ENCODE results near the gene STT3B. TPM values are rescaled to one million over a fixed set of nuclear protein-coding genes. Genes with fewer than 3 reads are reported as not detected.
"Not testable (repeated sequence)": the region's sequence is repeated elsewhere in the genome, so short reads cannot be mapped to it uniquely, and the experiment has no call there.

The STT3B gene
- 225 TPM for polyA plus RNA-seq (ENCODE audit: insufficient read length)
- long read RNA-seq, donor 1, full-length matches to known transcripts: 26 of 45 reads
- long read RNA-seq, donor 1, partial matches to known transcripts: 19 of 45 reads
- long read RNA-seq, donor 1, other reads (novel, unspliced or antisense): 0 of 45 reads
- long read RNA-seq, donor 2, full-length matches to known transcripts: 26 of 31 reads
- long read RNA-seq, donor 2, partial matches to known transcripts: 5 of 31 reads
- long read RNA-seq, donor 2, other reads (novel, unspliced or antisense): 0 of 31 reads
- long read RNA-seq, donor 3, full-length matches to known transcripts: 22 of 27 reads
- long read RNA-seq, donor 3, partial matches to known transcripts: 5 of 27 reads
- long read RNA-seq, donor 3, other reads (novel, unspliced or antisense): 0 of 27 reads
- long read RNA-seq, donor 4: 0 reads
- long read RNA-seq, donor 5, full-length matches to known transcripts: 15 of 15 reads
- long read RNA-seq, donor 5, partial matches to known transcripts: 0 of 15 reads
- long read RNA-seq, donor 5, other reads (novel, unspliced or antisense): 0 of 15 reads
- long read RNA-seq, donor 6, full-length matches to known transcripts: 22 of 39 reads
- long read RNA-seq, donor 6, partial matches to known transcripts: 17 of 39 reads
- long read RNA-seq, donor 6, other reads (novel, unspliced or antisense): 0 of 39 reads
- long read RNA-seq, donor 7, full-length matches to known transcripts: 26 of 49 reads
- long read RNA-seq, donor 7, partial matches to known transcripts: 23 of 49 reads
- long read RNA-seq, donor 7, other reads (novel, unspliced or antisense): 0 of 49 reads
- long read RNA-seq, donor 8, full-length matches to known transcripts: 11 of 11 reads
- long read RNA-seq, donor 8, partial matches to known transcripts: 0 of 11 reads
- long read RNA-seq, donor 8, other reads (novel, unspliced or antisense): 0 of 11 reads

DNA sequence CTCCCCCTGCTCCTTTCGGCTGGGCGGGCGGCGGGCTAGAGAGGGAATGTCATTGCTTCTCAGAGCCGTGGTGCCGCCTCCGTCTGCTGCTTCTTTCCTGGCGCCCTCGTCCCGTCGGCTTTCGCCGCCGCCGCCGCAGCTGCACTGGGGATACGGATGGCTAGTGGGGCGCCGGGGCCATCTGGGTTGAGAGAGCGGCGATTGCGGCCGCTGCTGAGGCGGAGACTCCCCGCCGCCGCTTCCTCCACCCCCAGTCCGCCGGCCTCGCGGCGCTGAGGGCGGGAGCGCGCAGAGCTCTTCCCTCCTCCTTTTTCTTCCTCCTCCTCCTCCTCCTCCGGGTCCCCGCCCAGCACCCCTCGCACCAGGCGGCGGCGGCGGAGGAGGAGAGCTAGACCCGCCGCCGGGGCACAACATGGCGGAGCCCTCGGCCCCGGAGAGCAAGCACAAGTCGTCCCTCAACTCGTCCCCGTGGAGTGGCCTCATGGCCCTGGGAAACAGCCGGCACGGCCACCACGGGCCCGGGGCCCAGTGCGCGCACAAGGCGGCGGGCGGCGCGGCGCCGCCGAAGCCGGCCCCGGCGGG lies at the start of gene STT3B:
TSS of gene STT3B (plus strand) at position 339 of the 582 bp plus-strand sequence. CDS start at position 413, 74 bp downstream.
- DNase-seq: peak; percentile 81

DNA sequence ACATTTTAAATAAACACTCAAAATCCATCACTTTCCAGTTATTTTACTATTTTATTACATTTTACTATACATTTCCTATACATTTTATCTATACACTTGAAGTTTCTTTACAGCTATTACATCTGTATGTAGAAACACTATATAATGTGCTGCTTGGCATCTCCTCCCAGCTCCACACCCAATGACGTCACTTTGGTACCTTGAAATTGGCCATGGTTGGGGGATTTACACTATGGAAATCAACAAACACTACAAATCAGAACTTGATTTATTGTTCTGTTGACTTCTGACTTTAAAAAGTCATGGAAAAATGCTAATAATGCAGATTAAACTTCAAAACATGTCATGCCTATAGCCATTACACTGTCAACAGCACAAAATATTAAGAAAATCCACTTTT lies 48.9 kb upstream of the STT3B start:
- no peak for DNase-seq

DNA sequence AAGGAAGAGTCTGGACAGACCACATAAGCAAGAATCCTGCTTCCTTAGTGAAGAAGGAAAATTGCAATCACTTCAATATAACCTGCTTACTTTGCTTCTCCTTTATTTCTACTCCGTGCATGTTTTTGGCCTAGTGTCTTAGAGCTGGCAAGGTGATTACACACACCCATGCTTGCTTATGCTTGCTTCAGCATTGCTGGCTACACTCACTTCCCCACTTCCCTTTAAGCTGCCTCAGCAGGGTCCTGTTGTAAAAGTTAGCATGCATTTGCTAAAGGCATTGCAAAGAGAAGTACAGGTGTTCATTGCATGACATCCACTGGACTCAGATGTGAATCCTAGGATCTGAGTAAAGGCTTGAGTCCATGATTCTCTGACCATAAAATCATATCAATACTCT lies 47.5 kb upstream of the STT3B start:
- DNase-seq: no peak

DNA sequence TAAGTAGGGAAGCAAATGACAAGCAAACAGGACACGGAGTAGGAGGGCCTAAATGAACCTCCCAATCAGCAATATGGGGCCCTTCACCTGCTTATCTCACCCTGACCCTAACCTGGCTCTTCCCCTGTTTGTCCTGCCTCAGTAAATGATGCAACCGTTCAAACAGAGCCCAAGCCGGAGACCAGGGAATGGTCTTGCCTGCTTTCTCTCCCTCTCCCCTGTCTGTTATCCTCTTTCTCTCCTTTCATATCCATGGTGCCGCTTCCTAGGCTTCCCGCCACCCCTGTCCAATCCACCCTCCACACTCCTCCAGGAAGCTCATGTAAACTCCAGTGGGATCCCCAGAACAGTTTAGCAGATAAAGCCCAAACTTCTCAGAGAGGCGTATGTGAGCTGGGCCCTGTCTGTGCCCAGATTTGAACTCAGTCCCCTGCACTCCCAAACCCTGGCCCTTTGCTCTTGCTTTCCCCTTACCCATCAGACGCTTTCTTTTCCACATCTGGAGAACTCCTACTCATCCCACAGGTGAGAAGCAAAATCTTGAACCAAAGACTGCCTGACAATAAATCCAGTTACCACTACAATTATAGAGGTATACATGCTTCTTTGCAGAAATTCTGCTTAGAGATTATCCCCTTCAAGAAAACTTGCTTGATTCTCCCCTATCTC lies 45.7 kb upstream of the STT3B start:
- no peak for DNase-seq

DNA sequence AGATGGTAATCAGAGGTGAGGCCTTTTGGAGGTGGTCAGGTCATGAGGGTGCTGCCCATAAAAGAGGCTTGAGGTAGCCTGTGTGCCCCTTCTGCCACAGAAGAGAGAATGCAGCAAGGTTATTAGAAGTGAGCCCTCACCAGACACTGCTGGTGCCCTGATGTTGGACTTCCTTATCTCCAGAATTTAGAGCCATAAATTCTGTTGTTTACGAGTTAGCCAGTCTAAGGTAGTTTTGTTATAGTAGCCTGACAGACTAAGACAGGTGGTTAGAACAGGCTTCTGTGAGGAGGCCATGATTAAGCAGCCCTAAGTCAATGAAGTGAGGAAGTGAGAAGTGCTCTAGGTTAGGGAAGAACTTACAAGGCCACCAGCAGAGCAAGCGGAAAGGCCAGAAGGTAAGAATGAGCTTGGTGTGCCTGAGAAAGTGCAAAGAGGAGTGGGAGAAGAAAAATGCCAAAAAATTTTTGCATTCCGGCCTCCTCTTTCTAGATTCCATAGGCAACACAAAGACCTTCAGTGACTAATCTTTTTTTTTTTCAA lies 44.2 kb upstream of the STT3B start:
- no peak for DNase-seq

DNA sequence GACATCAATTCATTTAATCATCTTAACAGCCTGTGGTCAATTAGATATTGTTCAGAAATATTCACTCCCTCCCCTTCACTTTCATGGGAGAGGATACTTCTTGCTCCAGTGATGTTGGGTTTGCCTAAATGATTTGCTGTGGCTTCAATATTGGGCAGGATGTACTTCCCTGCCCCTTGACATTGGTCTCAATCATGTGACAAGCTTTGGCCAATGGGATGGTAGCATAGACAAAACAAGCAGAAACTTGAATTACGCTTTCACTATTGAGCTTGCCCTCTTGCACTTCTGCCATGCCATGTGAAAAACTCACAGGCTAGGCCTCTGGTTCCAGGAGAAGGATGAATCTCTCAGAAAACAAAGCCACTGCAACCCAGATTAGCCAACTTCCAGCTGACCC lies 42.2 kb upstream of the STT3B start:
- DNase-seq: no peak

DNA sequence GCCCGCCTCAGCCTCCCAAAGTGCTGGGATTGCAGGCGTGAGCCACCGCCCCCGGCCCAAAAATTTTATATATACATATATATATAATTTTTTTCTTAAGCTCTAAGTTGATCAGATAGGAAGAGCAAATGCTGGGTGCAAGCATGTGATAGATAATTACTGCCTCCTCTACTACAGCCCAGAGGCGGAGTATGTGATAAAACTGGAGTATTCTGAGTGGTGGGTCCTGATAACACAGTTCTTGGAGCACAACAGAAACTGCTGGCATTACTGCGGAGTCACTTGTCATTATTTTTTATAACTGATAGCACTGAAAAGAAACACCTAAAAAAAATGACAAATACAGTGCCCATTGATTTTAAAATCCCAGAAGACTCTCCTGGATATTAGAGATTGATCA lies 41.1 kb upstream of the STT3B start:
- no peak for DNase-seq

DNA sequence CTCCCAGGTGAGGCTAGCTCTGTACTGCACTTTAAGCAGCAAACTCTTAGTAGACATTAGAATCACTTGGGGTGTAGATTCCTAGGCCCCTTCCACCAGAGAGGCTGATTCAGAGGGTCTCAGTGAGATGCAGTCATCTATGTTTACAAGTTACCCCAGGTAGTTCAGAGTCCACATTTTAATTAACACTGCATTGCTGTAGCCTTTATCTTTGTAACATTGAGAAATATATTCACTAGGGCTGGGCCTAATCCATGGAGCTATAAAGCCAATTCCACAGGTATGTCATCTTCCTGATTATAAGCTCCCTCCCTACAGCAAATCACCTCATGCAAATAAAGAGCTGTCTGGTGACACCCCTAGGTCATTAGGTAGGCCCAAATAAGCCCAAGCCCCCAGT lies 39.6 kb upstream of the STT3B start:
- no peak for DNase-seq

DNA sequence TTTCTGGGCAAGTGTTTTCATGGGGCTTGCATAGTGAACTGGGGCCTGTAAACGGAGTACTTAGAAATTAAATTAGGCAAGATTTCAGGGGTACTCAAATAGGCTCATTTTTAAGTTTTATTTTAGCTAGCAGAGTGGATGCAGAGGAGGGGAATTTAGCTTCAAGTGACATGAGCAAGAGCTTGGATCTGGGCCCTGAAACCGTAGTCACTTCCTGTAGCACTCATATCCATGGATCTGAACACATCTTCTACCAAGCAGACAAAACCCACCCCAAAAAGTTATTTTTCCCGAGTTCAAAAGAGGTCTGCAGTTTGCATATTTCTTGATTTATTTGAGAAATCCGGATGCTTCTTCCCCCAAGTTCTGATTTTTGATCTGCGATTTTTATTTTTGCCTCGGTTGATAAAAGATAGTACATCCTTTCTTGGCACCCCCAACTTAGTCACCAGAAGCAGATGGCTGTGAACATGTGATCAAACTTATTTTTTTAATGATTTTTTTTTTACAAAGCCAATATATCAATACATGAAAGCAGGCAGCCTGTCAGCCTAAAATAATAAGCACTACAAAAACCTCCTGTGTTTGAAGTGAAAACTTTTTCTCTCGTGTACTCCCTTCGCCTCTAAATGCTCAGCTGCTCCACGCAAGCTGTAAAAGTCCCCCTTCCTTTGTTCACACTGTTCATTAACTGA lies 36.6 kb upstream of the STT3B start:
- DNase-seq: peak; percentile 7

DNA sequence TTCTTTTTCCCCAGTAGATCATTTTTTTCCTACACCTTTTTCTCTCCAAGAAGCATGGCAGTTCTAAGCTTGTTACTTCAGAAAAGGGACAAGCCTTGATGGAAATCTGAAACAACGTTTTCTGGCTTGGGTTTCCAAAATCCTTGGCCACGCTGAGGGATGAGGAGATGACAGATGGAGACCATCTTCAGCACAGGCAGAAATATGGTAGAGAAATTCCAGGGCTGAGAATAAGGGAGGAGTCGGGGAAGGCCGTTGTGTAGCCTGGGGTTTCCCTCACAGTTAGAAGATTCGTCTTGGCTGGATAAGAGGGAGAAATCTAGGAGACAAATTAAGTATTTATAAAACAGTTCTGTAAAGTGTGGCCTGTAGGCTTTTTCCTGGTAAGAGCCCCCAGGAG lies 33.9 kb upstream of the STT3B start:
- no peak for DNase-seq

DNA sequence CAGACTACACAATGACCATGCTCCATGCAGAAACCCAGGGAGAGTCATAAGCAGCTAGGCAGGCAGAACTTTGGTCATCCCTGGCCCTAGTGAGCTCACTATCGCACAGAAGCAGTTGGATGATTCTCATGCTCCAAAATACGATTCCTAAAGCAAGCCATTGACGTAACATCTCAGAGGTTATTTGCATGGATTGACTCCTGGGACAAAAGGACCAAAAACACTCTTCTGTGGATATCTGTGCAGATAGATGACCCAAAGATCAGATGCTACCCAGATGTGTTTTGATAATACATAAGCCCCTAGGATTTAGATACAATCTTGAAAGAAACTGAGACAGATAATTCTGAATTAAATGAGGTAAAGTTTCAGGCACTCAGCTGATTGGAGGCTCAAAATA lies 33.4 kb upstream of the STT3B start:
- DNase-seq: no peak

DNA sequence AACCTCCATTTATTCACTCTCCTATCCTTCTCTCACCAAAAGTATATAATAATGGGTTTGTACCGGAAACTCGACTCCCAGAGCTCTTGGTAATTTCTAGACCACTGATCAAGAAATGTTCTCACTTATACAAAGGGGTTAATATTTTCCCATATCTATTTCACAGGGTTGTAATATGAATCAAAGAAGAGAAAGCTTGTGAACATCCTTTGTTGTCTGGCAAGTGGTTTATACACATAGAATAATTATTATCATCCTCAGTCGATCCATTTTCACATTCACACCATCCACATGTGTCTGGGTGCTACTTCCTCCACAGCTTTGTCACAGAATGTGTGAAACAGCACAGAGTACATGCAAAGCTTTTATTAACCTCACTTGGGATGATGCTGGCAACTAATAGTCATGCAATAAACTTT lies 29.9 kb upstream of the STT3B start:
- no peak for DNase-seq

DNA sequence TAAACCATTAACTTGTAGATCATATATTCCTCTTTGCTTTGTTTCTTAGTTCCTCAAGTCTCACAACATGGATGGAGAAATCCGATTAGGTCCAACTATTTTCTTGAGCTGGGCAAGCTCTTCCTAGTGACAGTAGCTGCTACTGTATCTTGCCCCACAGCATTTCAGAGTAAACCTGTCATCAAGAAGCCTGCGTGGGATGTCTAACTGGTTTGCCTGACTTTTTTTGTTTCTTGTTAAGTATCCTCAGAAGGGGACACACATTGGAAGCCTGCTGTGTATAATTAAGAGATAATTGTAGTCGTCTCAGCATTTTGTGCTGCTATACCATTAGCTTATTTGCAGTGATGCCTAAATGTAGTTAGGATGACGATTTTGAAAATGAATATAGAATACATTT lies 29.3 kb upstream of the STT3B start:
- no peak for DNase-seq

DNA sequence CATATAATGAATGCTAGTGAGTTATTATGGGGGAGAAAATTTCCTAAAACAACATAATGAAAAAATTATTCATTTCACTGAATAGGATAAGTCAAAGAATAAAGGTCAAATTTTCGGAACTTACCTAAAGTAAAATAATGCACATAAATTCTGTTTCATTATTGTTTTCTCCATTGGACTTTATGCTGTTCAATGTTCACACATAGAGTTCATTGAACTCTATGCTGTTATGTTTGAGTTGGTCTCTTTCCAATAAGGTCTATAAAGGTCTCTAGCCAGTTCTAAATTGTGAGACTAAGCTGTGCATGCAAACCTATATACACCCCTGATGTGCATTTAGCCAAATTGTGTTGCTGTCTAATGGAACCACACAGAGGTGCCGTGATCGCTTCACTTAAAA lies 28.5 kb upstream of the STT3B start:
- no peak for DNase-seq

DNA sequence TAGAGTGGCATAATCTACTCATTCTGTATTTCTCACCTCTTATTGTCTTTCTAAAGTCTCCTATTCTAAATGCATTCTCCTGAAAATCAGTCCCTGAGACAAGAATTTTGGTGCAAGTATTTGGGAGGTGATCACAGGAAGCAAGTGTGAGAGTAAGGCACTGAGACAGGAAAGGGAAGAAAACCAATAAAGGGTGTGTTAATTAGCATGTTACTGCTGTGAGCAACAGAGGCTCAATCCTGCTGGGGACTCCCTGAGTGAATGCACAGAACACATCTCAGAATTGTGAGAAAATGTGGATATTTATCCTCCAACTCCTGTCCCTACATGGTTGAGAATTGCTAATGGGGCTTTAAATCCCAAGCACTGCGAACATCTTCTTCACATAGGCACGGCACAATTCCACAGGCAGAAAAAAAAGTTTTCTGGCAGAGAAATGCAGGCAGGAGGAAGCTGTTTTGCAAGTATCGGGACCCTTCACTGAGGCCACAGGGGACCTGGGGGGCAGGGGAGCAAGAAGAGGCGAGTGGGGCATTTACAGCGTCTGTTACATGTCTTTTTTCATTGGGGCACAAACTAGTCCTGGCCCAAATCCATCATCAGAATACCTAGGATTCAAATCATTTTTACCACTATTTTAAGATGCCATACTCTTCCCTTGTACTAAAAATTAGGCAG lies 27.2 kb upstream of the STT3B start:
- DNase-seq: no peak

DNA sequence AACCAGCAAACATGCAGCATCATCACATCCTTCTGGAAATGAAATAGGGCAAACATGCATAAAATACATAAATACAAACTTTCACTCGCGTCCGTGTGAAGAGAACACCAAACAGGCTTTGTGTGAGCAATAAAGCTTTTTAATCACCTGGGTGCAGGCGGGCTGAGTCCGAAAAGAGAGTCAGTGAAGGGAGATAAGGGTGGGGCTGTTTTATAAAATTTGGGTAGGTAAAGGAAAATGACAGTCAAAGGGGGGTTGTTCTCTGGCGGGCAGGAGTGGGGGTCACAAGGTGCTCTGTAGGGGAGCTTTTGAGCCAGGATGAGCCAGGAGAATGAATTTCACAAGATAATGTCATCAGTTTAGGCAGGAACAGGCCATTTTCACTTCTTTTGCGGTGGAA lies 26.2 kb upstream of the STT3B start:
- not testable (repeated sequence) for DNase-seq

DNA sequence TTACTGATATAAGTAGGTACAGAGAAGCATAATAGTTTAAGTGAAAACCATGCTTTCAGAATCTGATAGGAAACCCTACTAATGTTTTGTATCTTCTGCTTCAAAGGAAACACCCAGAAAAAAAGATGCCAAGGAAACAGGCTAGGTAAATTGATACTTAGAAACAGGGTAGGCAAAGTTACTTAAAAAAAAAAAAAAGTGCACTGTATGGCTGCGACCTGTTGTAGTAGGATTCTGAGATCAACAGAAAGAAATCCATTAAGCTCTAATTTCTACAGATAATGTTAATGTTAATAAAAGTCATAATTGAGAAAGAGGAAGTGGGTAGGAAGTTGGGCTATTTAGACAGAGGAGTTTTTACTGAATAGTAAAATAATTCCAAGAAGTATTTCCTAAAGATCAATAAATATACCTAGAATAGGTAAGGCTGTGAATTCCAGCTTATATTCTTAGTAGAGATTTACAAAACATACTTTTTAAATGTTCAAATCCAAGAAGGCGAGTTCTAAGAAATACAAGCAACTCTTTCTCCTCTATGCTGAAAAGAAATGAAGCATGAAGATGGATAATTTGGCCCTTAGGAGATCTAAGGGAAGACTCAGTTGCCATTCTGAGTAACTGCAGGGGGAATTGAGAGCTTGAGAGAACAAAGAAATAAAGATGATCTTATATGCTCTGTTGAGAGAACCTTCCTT lies 24.1 kb upstream of the STT3B start:
- DNase-seq: no peak

DNA sequence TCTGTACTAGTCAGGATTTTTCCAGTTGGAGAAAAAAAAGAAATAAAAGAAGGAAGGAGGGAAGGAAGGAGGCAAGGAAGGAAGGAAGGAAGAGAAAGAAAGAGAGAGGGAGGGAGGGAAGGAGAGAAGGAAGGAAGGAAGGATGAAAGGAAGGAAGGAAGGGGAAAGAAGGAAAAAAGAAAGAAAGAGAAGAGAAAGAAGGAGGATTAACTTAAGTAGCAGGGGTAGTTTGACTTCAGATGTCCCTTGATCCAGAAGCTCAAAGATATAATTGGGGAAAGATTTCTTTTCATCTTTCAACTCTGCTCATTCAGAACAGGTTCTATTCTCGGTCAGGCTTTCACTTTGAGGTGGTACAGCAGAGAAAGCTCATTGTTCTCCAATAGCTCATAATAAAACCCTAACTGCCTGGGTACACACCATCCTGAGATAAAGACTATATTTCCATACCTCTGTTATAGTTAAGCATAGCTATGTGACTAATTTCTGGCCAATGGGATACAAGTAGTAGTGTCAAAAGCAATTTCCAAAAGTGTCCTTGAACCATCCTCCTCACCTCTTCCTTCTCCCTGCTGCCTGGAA lies 23.5 kb upstream of the STT3B start:
- no peak for DNase-seq

DNA sequence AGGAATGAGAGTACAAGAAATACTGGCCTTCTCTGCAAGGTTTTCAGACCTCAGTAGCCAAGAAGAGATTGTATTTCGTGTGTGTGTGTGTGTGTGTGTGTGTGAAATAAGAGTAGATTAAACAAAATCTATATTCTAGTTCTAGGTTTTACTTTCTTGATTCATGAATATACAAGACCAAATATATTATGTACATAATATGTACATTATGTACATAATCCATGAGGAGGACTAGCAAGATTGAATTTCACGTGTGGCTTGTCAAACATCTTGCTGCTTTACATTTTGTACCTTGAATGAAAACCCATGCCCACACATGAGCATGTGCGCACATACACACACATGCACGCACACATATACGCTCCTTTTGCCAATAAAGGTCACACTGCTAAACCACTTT lies 18.2 kb upstream of the STT3B start:
- DNase-seq: no peak

Measured in left kidney (tissue), 8 donors.